ENCODE results near the gene DGKG. TPM values are rescaled to one million over a fixed set of nuclear protein-coding genes. Genes with fewer than 3 reads are reported as not detected.
A peak's percentile ranks its signal among the peaks of the same experiment; 100 is the strongest.

Gene DGKG
- total and polyA plus RNA-seq, 9 of the 15 experiments (the other 6 are each of a cell fraction or from before 2014, with no cell fraction given), result 0.01 to 0.36 (median 0.15) TPM

DNA sequence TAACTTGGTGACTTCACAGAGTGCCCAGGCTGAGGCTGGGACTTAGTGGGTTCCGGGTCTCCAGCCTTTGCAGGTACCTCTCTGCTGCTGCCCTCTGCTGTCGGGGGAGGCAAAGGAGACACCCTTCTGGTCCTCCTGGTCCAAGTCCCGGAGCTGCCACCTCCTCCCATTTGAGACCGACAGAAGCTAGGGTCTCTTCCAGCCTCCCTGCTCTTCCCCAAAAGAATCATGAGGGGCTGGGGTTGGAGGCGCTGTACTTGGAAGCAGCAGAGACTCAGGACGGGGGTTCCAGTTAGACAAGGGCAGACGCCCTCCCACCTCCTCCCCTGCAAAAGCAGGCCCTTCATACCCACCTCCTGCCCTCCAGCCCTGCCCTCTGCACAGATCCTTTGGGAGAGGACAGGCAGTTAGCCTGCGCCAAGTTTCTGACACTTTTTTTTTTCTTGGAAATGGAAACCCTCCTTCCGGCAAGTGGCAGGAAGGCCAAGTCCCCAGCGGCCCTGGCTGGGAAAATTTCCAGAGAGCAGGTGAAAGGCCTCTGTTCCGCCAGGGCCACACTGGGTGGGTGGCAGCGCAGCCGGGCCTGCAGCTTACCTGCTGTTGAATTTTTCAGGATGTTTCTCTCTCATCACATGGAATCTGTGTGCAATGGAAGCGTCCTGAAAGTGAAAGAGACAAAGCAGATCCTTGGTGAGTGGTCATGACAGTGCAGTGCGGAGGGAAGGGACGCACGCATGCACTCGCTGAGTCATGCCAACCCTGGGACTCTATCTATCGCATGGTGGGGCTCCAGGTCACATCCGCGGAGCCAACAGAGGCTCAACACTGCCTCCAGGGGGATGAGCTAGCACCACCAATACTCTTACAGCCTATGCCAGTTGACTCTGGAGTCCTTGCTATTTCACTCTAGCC is 119.9 kb downstream of the DGKG start (continued):
- TF ChIP-seq, protein P1, sequence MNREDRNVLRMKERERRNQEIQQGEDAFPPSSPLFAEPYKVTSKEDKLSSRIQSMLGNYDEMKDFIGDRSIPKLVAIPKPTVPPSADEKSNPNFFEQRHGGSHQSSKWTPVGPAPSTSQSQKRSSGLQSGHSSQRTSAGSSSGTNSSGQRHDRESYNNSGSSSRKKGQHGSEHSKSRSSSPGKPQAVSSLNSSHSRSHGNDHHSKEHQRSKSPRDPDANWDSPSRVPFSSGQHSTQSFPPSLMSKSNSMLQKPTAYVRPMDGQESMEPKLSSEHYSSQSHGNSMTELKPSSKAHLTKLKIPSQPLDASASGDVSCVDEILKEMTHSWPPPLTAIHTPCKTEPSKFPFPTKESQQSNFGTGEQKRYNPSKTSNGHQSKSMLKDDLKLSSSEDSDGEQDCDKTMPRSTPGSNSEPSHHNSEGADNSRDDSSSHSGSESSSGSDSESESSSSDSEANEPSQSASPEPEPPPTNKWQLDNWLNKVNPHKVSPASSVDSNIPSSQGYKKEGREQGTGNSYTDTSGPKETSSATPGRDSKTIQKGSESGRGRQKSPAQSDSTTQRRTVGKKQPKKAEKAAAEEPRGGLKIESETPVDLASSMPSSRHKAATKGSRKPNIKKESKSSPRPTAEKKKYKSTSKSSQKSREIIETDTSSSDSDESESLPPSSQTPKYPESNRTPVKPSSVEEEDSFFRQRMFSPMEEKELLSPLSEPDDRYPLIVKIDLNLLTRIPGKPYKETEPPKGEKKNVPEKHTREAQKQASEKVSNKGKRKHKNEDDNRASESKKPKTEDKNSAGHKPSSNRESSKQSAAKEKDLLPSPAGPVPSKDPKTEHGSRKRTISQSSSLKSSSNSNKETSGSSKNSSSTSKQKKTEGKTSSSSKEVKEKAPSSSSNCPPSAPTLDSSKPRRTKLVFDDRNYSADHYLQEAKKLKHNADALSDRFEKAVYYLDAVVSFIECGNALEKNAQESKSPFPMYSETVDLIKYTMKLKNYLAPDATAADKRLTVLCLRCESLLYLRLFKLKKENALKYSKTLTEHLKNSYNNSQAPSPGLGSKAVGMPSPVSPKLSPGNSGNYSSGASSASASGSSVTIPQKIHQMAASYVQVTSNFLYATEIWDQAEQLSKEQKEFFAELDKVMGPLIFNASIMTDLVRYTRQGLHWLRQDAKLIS (CRISPR knock-in tag; IDR thresholded peaks at IDR 0.05), result no peak
- no peak for TF ChIP-seq ZNF445 (CRISPR knock-in tag; IDR thresholded peaks at IDR 0.05; ENCODE audit: low read depth)
- no peak for TF ChIP-seq FOXJ2 (tag; IDR thresholded peaks at IDR 0.05)
- TF ChIP-seq, protein P2, sequence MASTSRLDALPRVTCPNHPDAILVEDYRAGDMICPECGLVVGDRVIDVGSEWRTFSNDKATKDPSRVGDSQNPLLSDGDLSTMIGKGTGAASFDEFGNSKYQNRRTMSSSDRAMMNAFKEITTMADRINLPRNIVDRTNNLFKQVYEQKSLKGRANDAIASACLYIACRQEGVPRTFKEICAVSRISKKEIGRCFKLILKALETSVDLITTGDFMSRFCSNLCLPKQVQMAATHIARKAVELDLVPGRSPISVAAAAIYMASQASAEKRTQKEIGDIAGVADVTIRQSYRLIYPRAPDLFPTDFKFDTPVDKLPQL (IDR thresholded peaks at IDR 0.05; ENCODE audit: extremely low read depth, insufficient read length), result no peak
- TF ChIP-seq SUPT5H (IDR thresholded peaks at IDR 0.05), result no peak
- TF ChIP-seq, protein P3, sequence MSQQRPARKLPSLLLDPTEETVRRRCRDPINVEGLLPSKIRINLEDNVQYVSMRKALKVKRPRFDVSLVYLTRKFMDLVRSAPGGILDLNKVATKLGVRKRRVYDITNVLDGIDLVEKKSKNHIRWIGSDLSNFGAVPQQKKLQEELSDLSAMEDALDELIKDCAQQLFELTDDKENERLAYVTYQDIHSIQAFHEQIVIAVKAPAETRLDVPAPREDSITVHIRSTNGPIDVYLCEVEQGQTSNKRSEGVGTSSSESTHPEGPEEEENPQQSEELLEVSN (IDR thresholded peaks at IDR 0.05; ENCODE audit: borderline replicate concordance in 1 of 2, extremely low read depth in 1 of 2, insufficient read depth in 1 of 2, insufficient read length in 1 of 2, low read depth in 1 of 2, low read length in 1 of 2, poor library complexity in 1 of 2, severe bottlenecking in 1 of 2), result peak in 1 of 2 experiments; percentile 22
- TF ChIP-seq FOXA3 (CRISPR knock-in tag; conservative IDR thresholded peaks at IDR 0.05 in 1 of 2, IDR thresholded peaks at IDR 0.05 in 1 of 2), result no peak
- TF ChIP-seq, protein P4, sequence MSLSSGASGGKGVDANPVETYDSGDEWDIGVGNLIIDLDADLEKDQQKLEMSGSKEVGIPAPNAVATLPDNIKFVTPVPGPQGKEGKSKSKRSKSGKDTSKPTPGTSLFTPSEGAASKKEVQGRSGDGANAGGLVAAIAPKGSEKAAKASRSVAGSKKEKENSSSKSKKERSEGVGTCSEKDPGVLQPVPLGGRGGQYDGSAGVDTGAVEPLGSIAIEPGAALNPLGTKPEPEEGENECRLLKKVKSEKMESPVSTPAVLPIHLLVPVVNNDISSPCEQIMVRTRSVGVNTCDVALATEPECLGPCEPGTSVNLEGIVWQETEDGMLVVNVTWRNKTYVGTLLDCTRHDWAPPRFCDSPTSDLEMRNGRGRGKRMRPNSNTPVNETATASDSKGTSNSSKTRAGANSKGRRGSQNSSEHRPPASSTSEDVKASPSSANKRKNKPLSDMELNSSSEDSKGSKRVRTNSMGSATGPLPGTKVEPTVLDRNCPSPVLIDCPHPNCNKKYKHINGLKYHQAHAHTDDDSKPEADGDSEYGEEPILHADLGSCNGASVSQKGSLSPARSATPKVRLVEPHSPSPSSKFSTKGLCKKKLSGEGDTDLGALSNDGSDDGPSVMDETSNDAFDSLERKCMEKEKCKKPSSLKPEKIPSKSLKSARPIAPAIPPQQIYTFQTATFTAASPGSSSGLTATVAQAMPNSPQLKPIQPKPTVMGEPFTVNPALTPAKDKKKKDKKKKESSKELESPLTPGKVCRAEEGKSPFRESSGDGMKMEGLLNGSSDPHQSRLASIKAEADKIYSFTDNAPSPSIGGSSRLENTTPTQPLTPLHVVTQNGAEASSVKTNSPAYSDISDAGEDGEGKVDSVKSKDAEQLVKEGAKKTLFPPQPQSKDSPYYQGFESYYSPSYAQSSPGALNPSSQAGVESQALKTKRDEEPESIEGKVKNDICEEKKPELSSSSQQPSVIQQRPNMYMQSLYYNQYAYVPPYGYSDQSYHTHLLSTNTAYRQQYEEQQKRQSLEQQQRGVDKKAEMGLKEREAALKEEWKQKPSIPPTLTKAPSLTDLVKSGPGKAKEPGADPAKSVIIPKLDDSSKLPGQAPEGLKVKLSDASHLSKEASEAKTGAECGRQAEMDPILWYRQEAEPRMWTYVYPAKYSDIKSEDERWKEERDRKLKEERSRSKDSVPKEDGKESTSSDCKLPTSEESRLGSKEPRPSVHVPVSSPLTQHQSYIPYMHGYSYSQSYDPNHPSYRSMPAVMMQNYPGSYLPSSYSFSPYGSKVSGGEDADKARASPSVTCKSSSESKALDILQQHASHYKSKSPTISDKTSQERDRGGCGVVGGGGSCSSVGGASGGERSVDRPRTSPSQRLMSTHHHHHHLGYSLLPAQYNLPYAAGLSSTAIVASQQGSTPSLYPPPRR (CRISPR knock-in tag; IDR thresholded peaks at IDR 0.05; ENCODE audit: borderline replicate concordance), result no peak
- no peak for TF ChIP-seq DACH1 (IDR thresholded peaks at IDR 0.05; ENCODE audit: partially characterized antibody)
- TF ChIP-seq, protein P5, sequence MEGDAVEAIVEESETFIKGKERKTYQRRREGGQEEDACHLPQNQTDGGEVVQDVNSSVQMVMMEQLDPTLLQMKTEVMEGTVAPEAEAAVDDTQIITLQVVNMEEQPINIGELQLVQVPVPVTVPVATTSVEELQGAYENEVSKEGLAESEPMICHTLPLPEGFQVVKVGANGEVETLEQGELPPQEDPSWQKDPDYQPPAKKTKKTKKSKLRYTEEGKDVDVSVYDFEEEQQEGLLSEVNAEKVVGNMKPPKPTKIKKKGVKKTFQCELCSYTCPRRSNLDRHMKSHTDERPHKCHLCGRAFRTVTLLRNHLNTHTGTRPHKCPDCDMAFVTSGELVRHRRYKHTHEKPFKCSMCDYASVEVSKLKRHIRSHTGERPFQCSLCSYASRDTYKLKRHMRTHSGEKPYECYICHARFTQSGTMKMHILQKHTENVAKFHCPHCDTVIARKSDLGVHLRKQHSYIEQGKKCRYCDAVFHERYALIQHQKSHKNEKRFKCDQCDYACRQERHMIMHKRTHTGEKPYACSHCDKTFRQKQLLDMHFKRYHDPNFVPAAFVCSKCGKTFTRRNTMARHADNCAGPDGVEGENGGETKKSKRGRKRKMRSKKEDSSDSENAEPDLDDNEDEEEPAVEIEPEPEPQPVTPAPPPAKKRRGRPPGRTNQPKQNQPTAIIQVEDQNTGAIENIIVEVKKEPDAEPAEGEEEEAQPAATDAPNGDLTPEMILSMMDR (IDR thresholded peaks at IDR 0.05 in 2 of 3, conservative IDR thresholded peaks at IDR 0.05 in 1 of 3; ENCODE audit: insufficient read depth in 2 of 3, low read depth in 1 of 3, low read length in 3 of 3), result peak; percentile 83 to 93 (median 87)
- TF ChIP-seq NBN (IDR thresholded peaks at IDR 0.05; ENCODE audit: low read depth), result 0 out of 2 replicates have a peak, but pooled peaks have one; percentile 27
